H1 (cell line): ENCODE data around the gene DUSP2. TPM values are rescaled to one million over a fixed set of nuclear protein-coding genes. Genes with fewer than 3 reads are reported as not detected.

Source experiments
- CTCF ChIA-PET: fragments of 300-600 bp; sonication (Branson Sonifier 250); formaldehyde crosslinking; loops from one replicate; lab custom pipeline; 2021; ENCODE audit not compliant: partially characterized antibody; lab: Charles Lee
- POLR2A ChIA-PET: fragments of 300-600 bp; sonication (Branson Sonifier 250); formaldehyde crosslinking; loops from one replicate; lab custom pipeline; 2021; ENCODE audit warnings: inconsistent platforms; ENCODE audit not compliant: partially characterized antibody; lab: Charles Lee
- DNase-seq, 2 experiments: peaks; one replicate each; pipeline versions ENCODE4 v3.0.0 to v3.0.0-alpha.2; 2010 to 2022; ENCODE audit warnings: low spot score in 2 of 2, low read depth in 1 of 2, mixed read lengths in 1 of 2
- FAIRE-seq: peaks from 2 replicates; lab custom pipeline; 2011; peaks lifted over from hg19 to GRCh38; lab: Jason Lieb, UNC
- H2AFZ ChIP-seq: 2 replicates; pipeline ENCODE4 v1.8.1; 2012; ENCODE audit warnings: low read length, inconsistent platforms
- H2AK5ac ChIP-seq: 2 replicates; pipeline ENCODE4 v1.6.1; 2013; ENCODE audit warnings: low read depth, low read length
- H2BK120ac ChIP-seq: replicated peaks from 2 replicates; pipeline ENCODE3; 2013; ENCODE audit warnings: low read depth, low read length, inconsistent platforms
- H2BK12ac ChIP-seq: 2 replicates; pipeline ENCODE4 v1.6.1; 2013; ENCODE audit warnings: low read depth, low read length
- H2BK15ac ChIP-seq: 2 replicates; pipeline ENCODE4 v1.6.1; 2013; ENCODE audit warnings: low read length
- H2BK20ac ChIP-seq: 2 replicates; pipeline ENCODE4 v1.6.1; 2013; ENCODE audit warnings: low read length
- H2BK5ac ChIP-seq: 2 replicates; pipeline ENCODE4 v1.6.1; 2013; ENCODE audit warnings: low read depth, low read length
- H3K14ac ChIP-seq: 2 replicates; pipeline ENCODE4 v1.6.1; 2013; ENCODE audit warnings: inconsistent platforms; ENCODE audit not compliant: insufficient read length
- H3K18ac ChIP-seq: 2 replicates; pipeline ENCODE4 v1.6.1; 2013; ENCODE audit warnings: low read length; ENCODE audit errors: extremely low read depth
- H3K23ac ChIP-seq: 2 replicates; pipeline ENCODE4 v1.6.1; 2013; ENCODE audit warnings: inconsistent platforms; ENCODE audit not compliant: insufficient read length
- H3K23me2 ChIP-seq: 2 replicates; pipeline ENCODE4 v1.6.1; 2013; ENCODE audit warnings: low read depth, low read length
- H3K27ac ChIP-seq: 2 replicates; pipeline ENCODE4 v1.6.1; 2011; ENCODE audit warnings: low read depth, low read length, inconsistent platforms
- H3K27me3 ChIP-seq, 4 experiments: replicated peaks in 1 of 4; 1 replicate in 1 of 4; 2 replicates in 3 of 4; pipeline versions ENCODE4 v1.6.1 to v1.8.1; 2011 to 2013; ENCODE audit warnings: low read length in 3 of 4, mild to moderate bottlenecking in 3 of 4, inconsistent platforms in 2 of 4, mixed read lengths in 2 of 4, moderate library complexity in 1 of 4; ENCODE audit not compliant: control insufficient read depth in 3 of 4, insufficient read depth in 3 of 4; ENCODE audit errors: extremely low read depth in 1 of 4
- H3K36me3 ChIP-seq, 4 experiments: 2 replicates each; pipeline versions ENCODE4 v1.6.1 to v1.8.1; 2011 to 2013; ENCODE audit warnings: mild to moderate bottlenecking in 4 of 4, low read length in 3 of 4, moderate library complexity in 2 of 4, control low read depth in 1 of 4, inconsistent platforms in 1 of 4; ENCODE audit not compliant: insufficient read depth in 4 of 4, control insufficient read depth in 2 of 4
- H3K4ac ChIP-seq: replicated peaks from 2 replicates; pipeline ENCODE3; 2013; ENCODE audit warnings: low read length, low read depth, mixed read lengths, inconsistent platforms; ENCODE audit not compliant: insufficient read length
- H3K4me1 ChIP-seq, 4 experiments: replicated peaks in 1 of 4; 1 replicate in 1 of 4; 2 replicates in 3 of 4; pipeline versions ENCODE4 v1.6.1 to v1.8.1; 2011 to 2013; ENCODE audit warnings: low read length in 3 of 4, inconsistent platforms in 2 of 4, mixed read lengths in 1 of 4; ENCODE audit not compliant: insufficient read depth in 4 of 4, control insufficient read depth in 3 of 4
- H3K4me2 ChIP-seq, 2 experiments: 2 replicates each; pipeline versions ENCODE4 v1.6.1 to v1.8.1; 2011 to 2013; ENCODE audit warnings: low read depth in 2 of 2, low read length in 2 of 2, control low read depth in 1 of 2, inconsistent platforms in 1 of 2, mild to moderate bottlenecking in 1 of 2; ENCODE audit not compliant: insufficient read depth in 1 of 2
- H3K4me3 ChIP-seq, 4 experiments: fragments of 200-600, 300-600 bp in 1 of 4; sonication (generic), shearing (Covaris generic), sonication (Bioruptor Twin) in 1 of 4; 2 replicates each; pipeline versions ENCODE4 v1.5.1 to v1.8.1; 2011 to 2016; ENCODE audit warnings: low read length in 4 of 4, low read depth in 3 of 4, control low read depth in 2 of 4, inconsistent platforms in 2 of 4, mild to moderate bottlenecking in 2 of 4, mixed read lengths in 1 of 4, moderate library complexity in 1 of 4; ENCODE audit not compliant: insufficient read depth in 2 of 4; ENCODE audit errors: extremely low read depth in 1 of 4
- H3K56ac ChIP-seq: replicated peaks from 2 replicates; pipeline ENCODE3; 2013; ENCODE audit warnings: low read depth, mild to moderate bottlenecking, mixed read lengths, low read length, inconsistent platforms; ENCODE audit not compliant: insufficient read length
- H3K79me1 ChIP-seq: 2 replicates; pipeline ENCODE4 v1.6.1; 2013; ENCODE audit warnings: low read depth, low read length, control low read depth
- H3K79me2 ChIP-seq, 2 experiments: 2 replicates each; pipeline versions ENCODE4 v1.6.1 to v1.8.1; 2012 to 2013; ENCODE audit warnings: low read length in 2 of 2, mild to moderate bottlenecking in 2 of 2, inconsistent platforms in 1 of 2; ENCODE audit not compliant: insufficient read depth in 2 of 2, control insufficient read depth in 1 of 2
- H3K9ac ChIP-seq, 4 experiments: replicated peaks in 1 of 4; 1 replicate in 1 of 4; 2 replicates in 3 of 4; pipeline versions ENCODE4 v1.6.1 to v1.8.1; 2011 to 2013; ENCODE audit warnings: low read depth in 3 of 4, low read length in 3 of 4, control low read depth in 2 of 4, mild to moderate bottlenecking in 2 of 4, moderate library complexity in 2 of 4, inconsistent platforms in 1 of 4; ENCODE audit errors: extremely low read depth in 1 of 4
- H3K9me3 ChIP-seq, 2 experiments: 2 replicates each; pipeline versions ENCODE4 v1.6.1 to v1.8.1; 2012 to 2013; ENCODE audit warnings: mild to moderate bottlenecking in 2 of 2, moderate library complexity in 2 of 2, control low read depth in 1 of 2, inconsistent platforms in 1 of 2, low read depth in 1 of 2, low read length in 1 of 2, mixed read lengths in 1 of 2; ENCODE audit not compliant: insufficient read depth in 2 of 2
- H4K20me1 ChIP-seq, 2 experiments: replicated peaks in 1 of 2; 2 replicates each; pipeline versions ENCODE3 to v1.8.1; 2011 to 2013; ENCODE audit warnings: inconsistent platforms in 2 of 2, low read length in 2 of 2, mild to moderate bottlenecking in 1 of 2; ENCODE audit not compliant: insufficient read depth in 2 of 2, control insufficient read depth in 1 of 2
- H4K5ac ChIP-seq: 2 replicates; pipeline ENCODE4 v1.6.1; 2013; ENCODE audit warnings: low read length, low read depth, mixed read lengths, inconsistent platforms; ENCODE audit not compliant: insufficient read length
- H4K8ac ChIP-seq: 2 replicates; pipeline ENCODE4 v1.8.0; 2013; ENCODE audit warnings: mild to moderate bottlenecking, moderate library complexity, low read length, inconsistent platforms; ENCODE audit not compliant: insufficient read depth; ENCODE audit errors: extremely low read depth
- H4K91ac ChIP-seq: replicated peaks from 2 replicates; pipeline ENCODE3; 2013; ENCODE audit warnings: low read length, mixed read lengths, inconsistent platforms; ENCODE audit not compliant: insufficient read length
- ATF2 ChIP-seq: IDR thresholded peaks from 2 replicates; pipeline ENCODE4 v1.6.1; 2012; ENCODE audit warnings: low read length, inconsistent platforms
- KDM1A ChIP-seq: fragments of 200-600, 300-600 bp; sonication (generic); IDR thresholded peaks from 2 replicates; pipeline ENCODE4 v1.7.1; 2016; ENCODE audit warnings: mild to moderate bottlenecking, low read length, borderline replicate concordance
- WGBS, 2 experiments: shearing (Covaris generic) in 1 of 2; methylation state at CpG; one replicate each; pipeline versions ENCODE4 v1.1.6 to v1.1.7; 2013 to 2015; ENCODE audit warnings: low lambda C conversion rate in 2 of 2, mixed read lengths in 2 of 2, inconsistent platforms in 1 of 2, low coverage in 1 of 2, missing lambda C conversion rate in 1 of 2; ENCODE audit not compliant: insufficient replicate concordance in 2 of 2, insufficient coverage in 1 of 2, insufficient read length in 1 of 2; ENCODE audit errors: extremely low coverage in 1 of 2, missing lambda C conversion rate in 1 of 2; 5-methylcytosine and 5-hydroxymethylcytosine counted together
- polyA plus RNA-seq, 7 experiments: library from polyadenylated mRNA; depleted of rRNA in 3 of 7; stranded (reverse) in 5 of 7; unstranded in 2 of 7; fragments of >200 nt in 5 of 7; fragments of 200-250 nt in 2 of 7; gene quantifications; 1 replicate in 5 of 7; 2 replicates in 1 of 7; 4 replicates in 1 of 7; pipeline versions ENCODE4 v1.2.1 to v1.2.3, GENCODE V29; 2011 to 2013; ENCODE audit warnings: missing spikeins in 2 of 7, mixed read lengths in 2 of 7
- total RNA-seq: library from RNA; stranded (reverse); fragmentation: NEBNext Ultra II Directional; extraction: Animal tissue kit (Norgen Biotek cat#: 25700); gene quantifications from 2 replicates; pipeline ENCODE4 v1.2.1, GENCODE V29; 2021

DUSP2 gene
- total and polyA plus RNA-seq, 2 of the 8 experiments (the other 6 are each of a cell fraction or from before 2014, with no cell fraction given): 10.1 to 10.4 TPM

- Histone ChIP-seq H3K9me3 (no peaks in the 10 kb centered on the region), H3K4me1 (peaks cover 0 to 12% (median 8%) of the 10 kb centered on the region in 4 experiments; a peak in 6 of 7 replicates), H3K36me3 (no peaks in the 10 kb centered on the region), H3K23me2 (peaks cover 3% of the 10 kb centered on the region; the same call in 1 of the 2 replicates), H3K4ac (no peak overlapping the region), H2AK5ac (no peak overlapping the region), H3K4me3 (no peak overlapping the region), H4K20me1 (no peaks in the 10 kb centered on the region), H2AFZ (no peak overlapping the region), H3K14ac (no peak overlapping the region), H3K9ac (no peak overlapping the region), H3K23ac (no peak overlapping the region), H2BK5ac (no peak overlapping the region), H4K91ac (no peak overlapping the region), H2BK20ac (no peak overlapping the region), H2BK120ac (no peak overlapping the region), H3K79me1 (no peaks in the 10 kb centered on the region), H3K27ac (no peak overlapping the region), H3K4me2 (no peak overlapping the region), H3K79me2 (no peaks in the 10 kb centered on the region), H4K5ac (no peak overlapping the region), H3K56ac (no peak overlapping the region), H2BK12ac (no peak overlapping the region), H2BK15ac (no peak overlapping the region), H3K27me3 (peaks cover 0 to 17% (median 14%) of the 10 kb centered on the region in 4 experiments; a peak in 5 of 7 replicates), H4K8ac (no peak overlapping the region), H3K18ac (no peak overlapping the region)
- ChIA-PET POLR2A (no interaction called here), CTCF (interaction anchor here (1.4 to 1.5 kb wide), 2 partner anchors 52 to 99 kb away, joined by 3 to 4 read pairs; no protein-coding TSS in a partner anchor)
- FAIRE-seq: no peak
- no peak for DNase-seq
- 89% methylated on average over 4 of the region's 4 CpGs; no CpG with 5 or more reads in 1 of the 2 experiments for WGBS, 2 experiments
- TF ChIP-seq KDM1A (peak; percentile 75; the same call in 1 of the 2 replicates), ATF2 (no peak)
These were observed 23.8 kb downstream of the DUSP2 start for GRCh38 chr2:96121414-96121813.
